ENCODE data around the gene THAP11.

GRCh38 chr16:67806428-67807147, 35.5 kb upstream of the THAP11 start, which contains the start of the genes RANBP10 and TSNAXIP1:
- TF ChIP-seq CTCF (IDR thresholded peaks at IDR 0.05; ENCODE audit: low read length): no peak
- TF ChIP-seq EZH2 (IDR thresholded peaks at IDR 0.05; ENCODE audit: borderline replicate concordance, low read length): no peak

Measured in OCI-LY1 (cell line).